Left renal pelvis (tissue), 4 donors: ENCODE results near the gene TSTD1. TPM values are rescaled to one million over a fixed set of nuclear protein-coding genes. Genes with fewer than 3 reads are reported as not detected.
"Not testable (repeated sequence)": the region's sequence is repeated elsewhere in the genome, so short reads cannot be mapped to it uniquely, and the experiment has no call there.

Source experiments
- DNase-seq, 4 donors: peaks; one replicate each; pipeline ENCODE4 v3.0.0-alpha.2; 2013; ENCODE audit warnings: low read depth in 4 of 4, low spot score in 3 of 4
- polyA plus RNA-seq, 4 donors: library from polyadenylated mRNA; unstranded; fragments of 120-200 nt; gene quantifications; one replicate each; pipeline ENCODE4 v1.2.1, GENCODE V29; 2013; ENCODE audit not compliant: insufficient read length in 4 of 4

Gene TSTD1
- polyA plus RNA-seq, 4 donors: 9.5 to 75.7 (median 52.2) TPM

DNA sequence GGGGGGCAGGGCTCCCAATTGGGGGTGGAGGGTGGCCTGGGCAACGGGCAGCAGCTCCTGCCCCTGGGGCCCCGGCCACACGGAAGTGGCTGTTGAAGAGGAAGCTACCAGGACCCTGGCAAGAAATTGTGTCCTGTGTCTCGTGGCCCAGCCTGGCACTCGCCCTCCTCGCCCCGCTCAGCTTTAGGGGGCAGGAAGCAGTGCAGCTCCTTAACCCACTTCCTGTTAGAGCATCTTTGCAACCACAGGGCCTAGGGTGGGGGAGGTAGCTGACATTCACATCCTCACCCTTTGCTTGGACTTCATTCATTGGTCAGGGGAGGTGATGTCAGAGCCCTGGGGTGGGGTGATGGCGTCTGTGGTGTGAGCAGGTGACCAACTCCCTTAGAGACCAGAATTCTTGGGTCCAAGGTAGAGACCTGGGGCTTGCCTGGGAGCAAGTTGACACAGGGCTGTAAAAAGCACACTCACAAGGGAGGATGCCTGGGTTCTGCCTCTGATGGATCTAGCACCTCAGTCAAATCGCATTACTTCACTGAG lies 31.0 kb upstream of the TSTD1 start, which contains the start of gene ARHGAP30:
Gene ARHGAP30 (minus strand): TSS at position 161 of the 540 bp plus-strand sequence. CDS start 267 bp downstream, outside the sequence.
- no peak for DNase-seq

DNA sequence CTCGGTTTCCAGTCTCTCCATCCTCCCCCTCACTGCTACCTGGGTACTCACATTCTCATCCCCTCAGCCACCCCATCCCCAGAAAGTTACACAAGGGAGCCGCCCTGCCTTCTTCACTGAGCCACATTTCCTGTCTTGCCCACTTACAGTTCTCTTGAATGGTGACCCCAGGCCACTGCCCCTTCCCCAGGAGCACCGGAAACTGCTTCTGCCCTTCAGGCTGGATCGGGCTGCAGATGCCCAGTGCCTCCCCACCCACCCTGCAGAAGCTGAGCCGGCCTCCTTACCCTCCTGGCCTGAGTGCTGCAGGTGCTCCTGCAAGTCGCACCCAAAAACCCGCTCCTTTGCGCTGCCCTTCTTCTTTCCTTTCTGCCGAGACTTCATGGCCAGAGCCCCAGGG lies 30.5 kb upstream of the TSTD1 start:
- DNase-seq: no peak

DNA sequence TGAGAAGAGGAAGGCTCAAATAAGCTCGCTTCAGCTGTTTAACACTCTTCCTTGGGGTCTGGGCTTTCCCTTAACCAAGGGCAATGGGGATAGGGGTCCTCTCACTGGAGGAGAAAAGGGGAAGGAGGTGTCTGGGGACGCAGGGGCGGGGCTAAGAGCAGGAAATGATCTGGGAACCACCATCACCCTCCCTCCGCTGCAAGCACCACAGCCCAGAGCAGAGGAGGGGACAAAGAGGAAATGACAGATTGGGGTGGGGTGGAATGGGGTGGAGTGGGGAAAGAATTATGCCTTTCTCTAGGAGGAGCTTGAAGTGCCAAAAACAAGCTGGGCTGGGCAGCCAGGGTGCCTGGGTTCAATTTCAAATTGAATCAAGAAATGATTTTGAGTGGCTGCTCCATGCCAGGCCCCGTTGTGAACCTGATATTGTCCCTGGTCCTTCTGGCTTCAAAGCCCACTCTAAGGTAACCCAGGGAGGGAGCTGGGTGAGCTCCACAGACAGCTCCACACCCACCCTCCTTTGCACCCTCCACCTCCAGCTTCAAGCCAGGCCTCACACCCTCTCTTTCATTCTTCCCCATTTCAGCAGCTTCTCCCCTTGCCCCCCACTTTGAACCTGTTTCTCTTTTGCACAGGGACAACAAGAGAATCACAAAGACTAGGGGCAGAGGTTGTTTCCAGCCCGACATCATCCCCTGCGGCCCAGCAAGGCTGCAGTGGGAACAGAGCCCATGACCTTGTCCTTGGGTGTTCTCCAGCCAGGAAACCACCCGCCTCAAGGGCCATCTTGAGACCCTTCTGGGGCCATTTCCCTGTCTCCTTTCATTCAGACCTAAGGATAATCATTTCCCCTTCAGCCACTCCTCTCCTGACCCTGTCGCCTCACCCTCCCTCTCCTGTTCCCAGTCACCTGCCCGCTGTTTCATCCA lies 29.8 kb upstream of the TSTD1 start:
- no peak for DNase-seq

DNA sequence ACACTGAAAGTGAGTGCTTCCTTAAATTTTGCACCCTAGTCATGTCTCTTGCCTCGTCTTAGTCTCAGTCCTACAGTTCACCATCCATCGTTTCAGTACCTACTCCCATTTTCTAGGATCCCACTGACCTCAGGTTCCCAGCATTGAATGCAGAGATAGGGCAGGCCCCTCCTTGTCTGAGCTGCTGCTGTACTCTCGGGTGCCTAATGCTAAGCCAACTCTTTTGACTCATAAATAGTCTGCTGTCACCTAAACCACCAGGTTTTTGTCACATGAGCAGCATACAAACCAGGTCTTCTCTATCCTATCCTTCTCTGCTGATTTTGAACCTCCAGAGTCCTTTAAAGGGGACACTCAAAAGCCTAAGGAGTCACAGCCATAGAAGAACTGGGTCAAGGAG lies 27.9 kb upstream of the TSTD1 start:
- no peak for DNase-seq

DNA sequence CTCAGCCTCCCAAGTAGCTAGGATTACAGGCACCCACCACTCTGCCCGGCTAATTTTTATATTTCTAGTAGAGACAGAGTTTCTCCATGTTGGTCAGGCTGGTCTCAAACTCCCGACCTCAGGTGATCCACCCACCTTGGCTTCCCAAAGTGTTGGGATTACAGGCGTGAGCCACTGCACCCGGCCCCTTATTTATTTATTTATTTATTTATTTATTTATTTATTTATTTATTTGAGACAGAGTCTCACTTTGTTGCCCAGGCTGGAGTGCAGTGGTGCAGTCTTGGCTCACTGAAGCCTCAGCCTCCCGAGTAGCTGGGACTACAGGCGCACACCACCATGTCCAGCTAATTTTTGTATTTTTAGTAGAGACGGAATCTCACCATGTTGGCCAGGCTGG lies 26.9 kb upstream of the TSTD1 start:
- not testable (repeated sequence) for DNase-seq

DNA sequence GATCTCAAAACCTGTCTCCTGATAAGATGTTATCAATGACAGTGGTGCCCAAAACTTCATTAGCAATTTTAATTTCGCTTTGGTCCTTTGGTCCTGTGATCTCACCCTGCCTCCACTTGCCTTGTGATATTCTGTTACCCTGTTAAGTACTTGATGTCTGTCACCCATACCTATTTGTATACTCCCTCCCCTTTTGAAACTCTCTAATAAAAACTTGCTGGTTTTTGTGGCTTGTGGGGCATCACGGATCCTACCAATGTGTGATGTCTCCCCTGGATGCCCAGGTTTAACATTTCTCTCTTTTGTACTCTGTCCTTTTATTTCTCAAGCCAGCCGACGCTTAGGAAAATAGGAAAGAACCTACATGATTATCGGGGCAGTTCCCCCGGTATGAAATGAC lies 25.2 kb upstream of the TSTD1 start:
- not testable (repeated sequence) for DNase-seq

DNA sequence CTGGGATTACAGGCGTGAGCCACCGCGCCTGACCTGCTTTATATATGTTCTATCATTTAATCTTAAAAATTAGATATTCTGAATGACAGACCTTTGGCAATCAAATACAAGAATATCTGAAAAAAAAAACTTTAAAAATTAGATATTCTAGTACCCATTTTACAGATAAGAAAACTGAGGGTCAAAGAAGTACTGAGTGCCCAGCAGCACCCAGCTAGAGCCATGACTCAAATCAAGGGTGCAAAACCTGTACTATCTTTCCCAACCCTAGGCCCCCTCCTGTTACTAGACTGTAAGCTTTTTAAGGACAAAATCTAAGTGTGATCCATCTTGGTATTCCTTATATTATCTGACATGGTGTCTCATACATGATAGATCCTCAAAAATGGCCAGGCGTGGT lies 22.7 kb upstream of the TSTD1 start:
- no peak for DNase-seq

DNA sequence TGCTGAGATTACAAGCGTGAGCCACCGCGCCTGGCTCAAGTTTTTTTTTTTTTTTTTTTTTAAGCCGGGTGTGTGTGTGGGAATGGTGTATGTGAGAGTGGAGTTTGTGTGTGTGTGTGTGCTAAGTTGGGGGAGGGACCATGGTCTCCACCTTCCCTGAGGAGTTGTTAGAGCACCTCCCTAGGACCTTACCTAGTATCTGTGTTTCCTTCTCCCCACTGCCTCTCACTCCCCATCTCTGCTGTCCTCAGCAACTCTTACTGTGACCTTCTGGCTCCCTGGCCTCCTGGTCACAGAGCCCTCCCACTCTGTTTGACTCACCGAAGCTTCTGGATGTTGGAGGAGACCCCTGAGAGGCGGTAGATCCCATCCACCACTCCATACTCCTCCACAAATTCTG lies 20.5 kb upstream of the TSTD1 start:
- no peak for DNase-seq

DNA sequence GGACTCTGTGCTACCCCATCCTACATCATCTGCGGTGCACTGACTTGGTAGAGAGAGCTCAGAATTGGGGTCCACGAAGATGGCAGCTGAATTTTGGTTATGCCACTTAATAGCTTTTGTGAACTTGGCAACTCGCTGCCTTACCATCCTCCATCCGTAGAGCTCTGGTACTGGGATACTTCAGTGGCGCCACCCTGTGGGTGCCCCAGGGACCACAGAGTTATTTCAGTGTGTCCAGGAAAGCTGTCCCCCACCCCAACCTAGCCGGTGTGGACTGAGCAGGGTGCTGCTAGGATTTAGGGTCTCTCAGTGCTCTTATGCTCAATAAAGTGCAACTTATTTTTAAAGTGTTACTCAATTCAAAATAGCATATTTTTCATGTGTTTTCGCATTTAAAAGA lies 16.0 kb upstream of the TSTD1 start:
- DNase-seq: no peak

DNA sequence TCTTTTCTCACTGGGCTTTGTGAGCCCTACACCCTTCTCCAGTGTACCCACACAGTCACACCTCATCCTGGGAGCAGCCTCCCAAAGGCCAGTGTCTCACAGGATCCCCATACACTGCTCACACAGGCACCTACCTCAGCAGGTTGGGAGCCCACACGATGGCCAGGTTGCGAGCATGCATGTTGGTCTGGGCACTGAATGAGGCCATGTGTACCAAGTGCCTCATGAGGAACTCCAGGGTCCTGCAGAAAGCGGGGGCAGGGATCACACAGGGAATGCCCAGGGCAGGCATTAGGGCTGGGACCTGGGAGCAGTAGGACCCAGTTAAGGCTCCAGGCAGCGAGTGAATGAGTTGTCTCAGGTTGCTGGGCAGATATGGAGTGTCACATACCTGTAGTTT lies 15.5 kb upstream of the TSTD1 start:
- DNase-seq: no peak

DNA sequence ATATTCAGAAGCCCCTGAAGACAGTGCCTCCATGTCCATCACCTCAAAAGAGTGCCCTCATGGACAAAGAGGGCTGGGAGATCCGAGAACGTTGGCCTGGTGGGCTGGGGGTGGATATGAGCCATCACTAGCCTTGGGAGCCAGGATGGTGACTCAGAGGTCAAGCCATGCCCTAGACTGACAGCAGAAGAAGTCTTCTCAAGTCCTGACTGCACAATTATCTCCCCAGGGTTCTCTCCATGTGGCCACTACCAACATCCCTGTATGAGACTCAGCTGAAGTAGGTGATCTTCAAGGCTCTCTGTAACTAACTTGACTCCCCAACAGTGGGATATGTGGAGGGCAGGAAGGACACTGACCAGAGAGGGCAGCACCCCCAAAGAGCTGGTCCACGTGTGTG lies 14.1 kb upstream of the TSTD1 start:
- no peak for DNase-seq

DNA sequence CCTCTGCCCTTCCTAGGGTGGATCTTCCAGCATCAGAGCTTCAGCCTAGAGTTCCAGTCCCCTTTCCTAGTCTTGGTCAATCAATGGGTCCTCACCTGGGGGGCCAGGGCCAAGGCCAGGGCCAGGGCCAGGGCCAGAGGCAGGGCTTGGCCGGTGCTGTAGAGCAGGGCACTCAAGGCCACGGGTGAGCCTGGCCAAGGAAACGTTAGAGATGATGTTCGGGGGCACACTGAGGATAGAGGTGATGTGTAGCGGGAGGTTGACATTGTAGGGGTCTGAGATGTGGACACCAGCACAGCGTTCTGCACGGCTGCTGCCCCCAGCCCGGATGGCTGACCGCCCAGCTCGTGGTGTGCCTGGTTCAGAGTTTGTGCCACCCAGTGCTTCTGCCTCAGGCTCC lies 12.5 kb upstream of the TSTD1 start:
- DNase-seq: no peak

DNA sequence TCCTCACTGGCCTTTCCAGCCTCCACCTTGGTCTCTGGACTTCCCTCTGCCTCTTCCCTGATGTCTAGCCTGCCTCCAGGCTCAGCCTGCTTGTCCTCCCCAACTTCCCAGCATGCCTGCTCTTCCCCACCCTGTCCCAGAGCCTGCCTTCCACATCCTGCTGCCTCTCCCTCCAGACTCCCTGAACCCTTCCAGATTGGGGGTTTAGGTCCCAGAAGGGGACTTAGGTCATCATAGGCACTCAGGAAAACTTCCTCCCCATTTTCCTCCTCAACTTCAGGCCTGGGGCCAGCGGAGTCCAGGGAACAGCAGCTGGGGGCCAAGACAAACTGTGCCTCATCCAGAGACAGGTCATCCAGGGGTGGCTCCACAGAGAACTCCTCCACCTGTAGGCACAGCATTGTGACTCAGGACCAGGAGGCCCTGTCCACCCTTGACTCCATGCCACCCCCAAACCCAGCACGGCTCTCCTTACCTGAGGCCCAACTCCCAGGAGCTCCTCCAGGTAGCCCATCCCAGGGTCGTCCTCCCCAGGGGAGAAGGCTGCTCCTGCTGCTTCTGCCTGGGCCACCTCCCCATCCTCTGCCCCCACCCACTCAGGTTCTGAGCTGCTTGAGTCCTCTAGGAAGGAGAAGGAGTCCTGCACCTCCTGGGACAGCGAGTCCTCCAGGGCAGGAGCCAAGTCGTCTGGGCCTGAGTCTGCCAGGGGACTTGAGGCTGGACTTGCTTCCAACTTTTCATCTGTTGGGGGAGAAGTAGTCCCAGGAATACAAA lies 10.4 kb upstream of the TSTD1 start:
- no peak for DNase-seq

DNA sequence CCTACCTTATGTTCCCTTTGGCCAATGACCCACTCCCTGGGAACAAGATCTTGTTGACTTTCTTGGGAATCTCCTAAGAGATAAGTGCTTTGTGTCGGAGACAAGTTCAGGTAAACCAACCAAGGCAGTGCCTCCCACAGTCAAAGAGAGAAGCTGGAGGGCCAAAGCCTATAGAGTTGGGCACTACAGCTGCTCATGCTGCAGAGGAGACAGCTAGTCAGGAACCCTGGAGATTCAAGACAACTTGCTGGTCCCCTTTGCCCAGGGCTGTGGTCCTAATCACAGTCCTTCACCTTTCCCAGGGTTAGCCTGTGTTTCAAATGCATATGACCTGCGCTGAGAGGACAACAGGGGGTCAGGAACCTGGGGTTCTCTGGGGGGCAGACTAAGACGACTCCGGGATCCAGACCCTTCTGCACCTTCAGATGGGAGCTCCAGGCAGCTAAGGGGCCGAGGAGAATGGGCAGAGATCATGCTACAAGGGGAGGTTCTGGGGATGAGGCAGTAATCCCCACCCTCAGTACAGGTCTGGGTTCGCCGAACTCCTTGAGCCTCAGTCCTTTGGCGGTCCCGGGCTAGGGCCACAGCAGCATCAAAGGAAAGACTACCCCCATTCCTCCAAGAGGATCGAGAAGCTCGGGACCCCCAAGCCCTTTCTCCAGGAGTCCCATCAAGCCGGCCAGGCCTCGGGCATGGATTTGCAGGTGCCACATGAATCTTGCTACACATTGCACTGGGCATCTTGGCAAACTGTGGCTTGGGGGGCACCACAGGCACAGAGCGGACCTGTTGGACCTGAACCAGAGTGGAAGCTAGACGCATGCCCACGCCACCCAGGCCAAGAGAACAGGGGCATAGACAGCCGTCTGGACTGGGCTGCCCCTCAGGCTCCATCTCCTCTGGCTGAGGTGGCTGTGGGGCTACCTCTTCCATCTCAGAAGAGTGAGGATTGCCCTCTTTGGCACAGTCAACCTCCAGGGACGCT lies 9.0 kb upstream of the TSTD1 start:
- no peak for DNase-seq

DNA sequence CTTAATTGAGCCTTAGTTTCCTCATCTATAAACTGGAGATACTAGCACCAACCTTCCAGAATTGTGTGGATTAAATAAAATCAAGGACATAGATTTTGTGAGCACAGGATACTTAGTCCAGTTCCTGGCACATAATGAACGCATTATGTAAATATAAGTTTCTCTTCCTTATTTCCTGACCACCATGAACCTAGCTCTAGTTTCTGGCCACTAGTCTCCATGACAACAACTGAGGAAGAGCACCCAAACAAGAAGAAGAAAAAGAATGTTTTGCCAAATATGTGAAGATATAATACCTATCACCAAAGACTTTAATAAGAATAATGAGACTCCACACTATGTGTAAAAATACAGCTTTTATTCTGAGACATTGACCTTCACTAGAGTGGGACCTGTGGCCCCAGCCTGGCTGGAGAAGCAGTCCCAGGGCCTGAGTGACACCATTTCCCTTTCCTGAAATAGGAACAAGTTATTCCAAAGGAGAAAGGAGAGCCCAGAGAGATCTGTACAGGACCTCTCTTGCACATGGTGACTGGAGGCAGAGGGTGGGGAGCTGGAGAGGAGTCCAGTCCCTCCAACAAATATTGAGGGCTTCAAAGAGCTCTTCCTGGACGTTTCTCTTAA lies 8.0 kb upstream of the TSTD1 start:
- no peak for DNase-seq

DNA sequence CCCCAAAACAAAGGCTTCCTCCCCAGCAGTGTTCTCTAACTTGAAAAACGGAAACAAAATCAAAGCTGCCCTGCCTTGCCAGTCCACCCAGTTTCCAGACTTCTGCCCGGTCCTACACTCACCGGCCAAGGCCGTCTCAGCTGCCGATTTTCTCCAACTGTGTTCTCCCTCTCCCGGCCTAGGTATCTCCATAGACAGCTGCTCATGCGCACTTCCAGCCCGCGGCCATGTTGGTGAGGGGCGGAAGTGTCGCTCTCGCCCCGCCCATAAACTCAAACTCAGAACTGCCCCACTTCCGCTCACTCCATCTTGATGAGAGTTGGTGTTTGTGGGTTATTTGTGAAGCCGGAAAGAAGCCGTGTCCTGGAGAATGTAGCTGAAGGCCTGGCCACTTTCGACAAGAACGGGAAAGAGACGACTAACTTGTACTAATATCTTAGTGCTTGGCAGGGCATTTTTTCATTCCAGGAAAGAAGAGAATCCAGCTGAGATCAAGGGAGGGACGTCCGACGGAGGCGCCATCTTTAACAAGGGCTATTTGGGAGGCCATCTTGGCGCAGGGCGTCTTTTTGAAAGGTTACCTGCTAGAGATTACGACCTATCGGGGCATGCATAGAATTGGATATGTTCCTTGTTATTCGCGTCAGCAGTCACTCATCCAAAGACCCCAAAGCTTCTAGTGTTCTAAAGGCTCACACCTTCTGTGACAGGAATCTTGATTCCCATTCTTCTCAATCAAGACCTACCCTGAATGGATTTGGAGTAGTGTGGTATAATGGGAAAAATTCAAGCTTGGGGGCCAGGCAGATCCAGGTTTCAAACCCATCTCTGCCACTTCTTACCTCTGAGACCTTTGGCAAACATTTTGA lies 7.2 kb upstream of the TSTD1 start, which contains the start of gene USF1:
Gene USF1 (minus strand): TSS at position 242 of the 869 bp plus-strand sequence. CDS start 2,702 bp downstream, outside the sequence.
- DNase-seq: peak; percentile 94 to 99 (median 96)

DNA sequence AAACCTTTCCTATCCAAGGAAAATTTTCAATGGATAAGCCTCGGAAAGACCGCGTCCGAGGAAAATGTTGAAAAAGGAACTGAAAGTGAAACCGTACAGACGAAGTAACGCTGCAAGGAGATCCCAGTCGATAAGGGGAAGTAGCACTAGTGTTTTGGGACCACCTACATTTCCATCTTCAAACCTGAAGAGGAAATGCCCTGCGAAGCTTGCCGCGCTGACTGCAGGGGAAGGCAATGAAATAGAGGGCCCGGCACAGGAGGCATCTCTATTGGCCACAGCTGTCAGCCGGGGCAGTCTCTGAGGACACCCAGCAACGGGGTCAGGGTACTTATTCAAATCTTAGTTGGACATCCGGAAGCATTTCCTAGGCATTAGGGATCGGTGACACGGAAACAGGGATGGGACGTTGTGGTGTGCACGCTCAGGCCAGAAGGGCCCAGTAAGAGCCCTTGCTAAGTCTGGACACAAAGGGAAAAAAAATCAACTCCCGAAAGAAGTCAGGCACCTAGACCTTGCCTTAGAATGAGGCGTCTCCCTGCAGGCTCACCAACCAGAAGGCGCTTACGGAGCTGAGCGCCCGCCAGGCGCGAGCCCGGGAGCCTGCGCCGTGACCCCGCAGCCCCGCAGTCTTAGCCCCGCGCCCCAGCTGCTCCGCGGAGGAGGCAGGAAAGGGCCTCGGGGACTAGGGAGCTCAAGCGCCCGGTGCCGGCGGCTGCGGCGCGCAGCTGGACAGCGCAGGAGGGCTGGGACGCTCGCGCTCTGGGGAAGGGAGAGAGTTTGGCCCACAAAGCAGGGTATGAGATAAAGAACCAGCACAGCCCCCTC lies 6.4 kb upstream of the TSTD1 start:
- DNase-seq: peak in 2 of 4 donors; percentile 48 to 58

DNA sequence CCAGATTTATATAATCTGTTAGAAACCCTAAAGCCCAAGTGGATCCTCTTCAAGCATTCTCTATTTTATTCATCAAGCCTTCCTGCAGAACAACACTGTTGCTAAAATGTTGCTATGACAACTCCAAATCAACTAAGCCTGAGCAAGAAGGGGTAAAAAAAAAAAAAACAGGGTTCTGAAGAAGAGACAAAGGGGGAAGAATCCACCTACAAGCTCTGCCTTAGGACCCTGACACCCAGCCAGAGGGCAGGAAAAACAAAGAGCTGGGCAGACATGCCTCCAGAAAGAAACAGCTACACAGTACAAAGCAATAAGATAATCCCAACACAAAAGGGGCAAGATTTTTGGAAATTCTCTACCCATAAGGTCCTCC lies 5.8 kb upstream of the TSTD1 start:
- no peak for DNase-seq
